HG03520 (cell line): Measurements from ENCODE around the gene MESD.

Experiments used
- ATAC-seq: cut with Tn5 transposase; IDR thresholded peaks from one replicate; pipeline ENCODE4 v1.9.1; 2021; ENCODE audit warnings: mild to moderate bottlenecking, moderate library complexity; ENCODE audit not compliant: unreplicated experiment

Gene MESD

GRCh38 chr15:80989518-80990478, at the start of gene MESD:
Gene MESD, minus strand, starts transcription at chr15:80989819. Its CDS starts 28 bp downstream, at chr15:80989791.
- ATAC-seq = peak; percentile 95

DNA sequence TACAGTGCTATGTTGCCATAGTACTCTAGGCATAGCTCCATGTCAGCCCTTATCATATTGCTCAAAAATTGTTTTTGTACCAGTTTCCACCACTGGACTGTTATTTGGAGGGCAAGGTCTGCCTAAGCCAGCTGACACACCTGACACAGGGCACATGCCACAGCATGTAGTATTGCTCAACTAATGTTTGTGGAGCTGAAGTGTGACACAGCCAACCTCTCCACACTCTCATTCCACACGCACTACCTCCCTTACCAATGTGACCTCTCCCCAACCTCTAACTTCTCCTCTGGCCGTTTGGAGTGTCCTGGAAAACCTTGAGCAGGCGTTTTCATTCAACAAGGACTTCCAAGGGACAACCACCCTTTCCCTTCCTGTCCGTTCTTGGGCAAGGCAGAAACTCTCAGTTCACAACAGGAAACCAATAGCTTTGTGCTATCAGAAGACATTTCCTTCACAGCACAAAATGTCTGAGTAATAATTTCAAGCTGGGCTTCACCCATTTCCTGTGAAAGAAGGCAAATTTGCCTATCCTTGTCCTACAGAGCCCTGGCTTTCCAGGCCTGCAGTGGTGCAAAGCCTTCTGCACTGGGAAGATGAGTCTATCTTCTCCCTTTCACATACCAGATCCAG, 49.5 kb upstream of the MESD start:
- no peak for ATAC-seq

- ATAC-seq = no peak
Observed at GRCh38 chr15:81037952-81038743, 48.5 kb upstream of the MESD start.

- no peak for ATAC-seq
Observed at GRCh38 chr15:81033508-81033907, 43.9 kb upstream of the MESD start.

DNA sequence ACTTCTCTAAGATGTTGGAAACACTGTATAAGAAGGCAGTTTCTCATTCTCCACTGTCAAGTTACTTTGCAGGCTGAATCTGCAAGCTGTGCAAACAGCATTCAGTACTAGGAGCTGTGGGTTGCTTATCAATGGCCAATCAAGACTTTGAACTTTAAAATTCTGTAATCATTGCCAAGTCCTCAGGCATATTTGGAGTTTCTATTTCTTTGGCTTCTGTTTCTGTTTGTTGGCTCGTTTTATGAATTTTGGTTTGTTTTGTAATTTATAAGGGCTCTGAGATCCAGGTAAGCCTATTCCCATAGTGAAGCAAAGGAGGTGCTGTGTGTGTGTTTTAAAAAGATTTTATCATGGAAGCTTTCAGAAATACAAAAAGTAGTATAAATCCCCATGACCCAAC, 43.2 kb upstream of the MESD start:
- ATAC-seq = no peak

- ATAC-seq = no peak
Observed at GRCh38 chr15:81032355-81032754, 42.7 kb upstream of the MESD start.

GRCh38 chr15:81031203-81031602, 41.6 kb upstream of the MESD start:
- no peak for ATAC-seq

DNA sequence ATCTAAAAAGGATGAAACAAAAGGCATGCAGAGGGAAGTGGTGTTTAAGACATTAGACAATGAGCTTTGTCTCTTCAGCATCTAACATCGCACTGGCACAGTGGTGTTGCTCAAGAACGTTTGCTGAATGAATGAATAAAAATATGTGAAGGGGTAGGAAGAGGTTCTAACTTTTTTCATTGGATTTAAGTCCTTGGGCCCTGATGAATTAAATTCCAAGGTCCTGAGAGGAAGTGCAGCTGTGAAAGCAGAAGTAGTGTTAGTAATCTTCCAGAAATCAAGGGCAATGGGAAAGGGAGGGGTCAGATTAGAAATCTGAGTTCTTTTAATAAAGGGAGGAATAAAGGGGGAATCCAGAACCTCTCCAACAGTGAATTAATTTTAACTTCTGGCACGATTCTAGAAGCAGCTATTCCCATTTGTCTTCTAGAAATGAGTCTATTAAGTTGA, 40.7 kb upstream of the MESD start:
- ATAC-seq = no peak

DNA sequence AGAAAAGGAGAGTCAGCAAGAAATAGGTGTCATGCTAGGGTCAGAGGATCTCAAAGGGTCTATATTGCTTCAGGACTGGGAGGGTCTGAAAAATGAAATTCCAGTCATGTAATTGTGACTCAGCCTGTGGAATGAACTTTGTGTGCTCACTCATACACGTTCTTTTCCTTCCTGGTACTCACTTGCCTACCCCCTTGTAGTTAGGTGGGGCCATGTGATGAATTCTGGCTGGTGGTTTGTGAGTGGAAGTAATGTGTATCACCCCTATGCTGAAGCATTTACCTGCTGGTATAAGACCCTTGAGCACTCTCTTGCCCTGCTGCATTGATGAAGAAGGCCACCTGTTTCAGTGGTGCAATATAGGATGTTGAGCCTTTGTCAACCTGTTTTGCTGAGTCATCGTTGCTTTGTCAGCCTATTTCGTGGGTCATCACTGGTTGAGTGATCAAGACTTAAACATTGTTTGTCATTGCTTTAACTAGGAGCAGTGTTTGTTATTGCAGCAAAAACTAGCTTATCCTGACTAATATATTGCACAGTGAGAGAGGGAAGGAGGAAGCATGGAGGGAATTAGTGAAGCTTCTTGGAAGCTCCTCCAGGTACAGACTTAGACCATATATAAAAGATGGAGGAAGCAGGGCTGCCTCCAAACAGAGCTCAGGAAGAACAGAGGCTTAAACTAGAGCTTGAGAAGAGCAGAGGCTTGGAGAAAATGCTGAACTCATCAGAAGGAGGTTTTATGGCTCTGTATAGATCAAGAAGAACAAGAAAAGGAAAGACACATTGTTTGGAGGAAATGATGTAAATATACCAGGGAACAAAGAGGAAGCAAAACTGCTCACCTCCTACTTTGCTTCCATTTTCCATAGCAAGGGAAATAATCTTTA, 40.0 kb upstream of the MESD start:
- no peak for ATAC-seq

GRCh38 chr15:81026836-81027599, 37.4 kb upstream of the MESD start:
- no peak for ATAC-seq

DNA sequence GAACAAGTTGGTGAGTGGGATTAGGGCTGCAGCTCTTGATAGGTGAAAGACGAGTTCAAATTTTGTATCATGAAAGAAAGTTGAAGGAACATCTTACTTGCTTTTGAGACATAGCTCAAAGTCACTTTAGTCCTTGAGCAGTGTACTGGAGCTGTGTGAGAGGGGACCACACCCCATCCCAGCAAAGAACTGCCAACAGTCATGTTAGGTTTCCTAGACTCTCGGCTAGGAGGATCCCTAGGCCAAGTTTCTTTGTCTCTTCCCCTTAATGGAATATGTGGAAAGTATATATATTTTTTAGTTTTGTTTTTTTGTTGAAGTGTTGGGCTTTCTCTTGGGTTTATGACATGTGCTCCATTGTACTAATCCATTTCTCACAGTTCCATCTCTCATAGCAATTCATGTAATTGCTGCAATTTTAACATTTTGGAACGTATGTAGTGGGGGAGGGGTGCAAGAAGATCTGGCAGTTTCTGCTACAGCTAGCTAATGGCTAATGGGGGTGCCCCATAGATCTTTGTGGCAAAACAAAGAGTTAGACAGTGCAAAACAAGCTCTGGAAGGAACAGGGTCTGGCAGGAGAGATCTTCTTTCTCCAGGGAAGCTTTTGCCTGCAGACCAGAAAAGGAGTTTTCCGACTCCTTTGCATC, 36.2 kb upstream of the MESD start:
- no peak for ATAC-seq

DNA sequence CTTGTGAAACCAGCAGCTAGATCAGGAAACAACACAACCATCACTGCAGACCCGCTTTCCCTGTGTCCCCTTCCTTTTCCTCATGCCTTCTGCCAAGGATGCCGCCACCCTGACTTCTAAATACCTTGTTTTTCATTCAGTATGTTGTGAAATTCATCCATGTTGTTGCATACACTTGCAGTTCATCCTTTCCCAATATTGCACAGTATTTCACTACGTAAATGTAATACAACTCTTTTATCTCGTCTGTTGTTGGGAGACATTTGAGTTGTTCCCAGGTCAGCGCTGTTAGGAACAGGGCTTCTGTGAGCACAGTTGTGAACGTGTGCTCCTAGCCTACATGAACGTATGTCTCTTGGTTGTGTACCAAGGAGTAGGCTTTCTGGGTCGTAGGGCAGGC, 35.3 kb upstream of the MESD start:
- ATAC-seq = no peak

GRCh38 chr15:81024265-81024872, 34.8 kb upstream of the MESD start:
- ATAC-seq = no peak

GRCh38 chr15:81023483-81024264, 34.1 kb upstream of the MESD start:
- peak; percentile 93 for ATAC-seq

GRCh38 chr15:81021321-81021720, 31.7 kb upstream of the MESD start:
- ATAC-seq = no peak

- ATAC-seq = no peak
Observed at GRCh38 chr15:81018197-81018596, 28.6 kb upstream of the MESD start.

DNA sequence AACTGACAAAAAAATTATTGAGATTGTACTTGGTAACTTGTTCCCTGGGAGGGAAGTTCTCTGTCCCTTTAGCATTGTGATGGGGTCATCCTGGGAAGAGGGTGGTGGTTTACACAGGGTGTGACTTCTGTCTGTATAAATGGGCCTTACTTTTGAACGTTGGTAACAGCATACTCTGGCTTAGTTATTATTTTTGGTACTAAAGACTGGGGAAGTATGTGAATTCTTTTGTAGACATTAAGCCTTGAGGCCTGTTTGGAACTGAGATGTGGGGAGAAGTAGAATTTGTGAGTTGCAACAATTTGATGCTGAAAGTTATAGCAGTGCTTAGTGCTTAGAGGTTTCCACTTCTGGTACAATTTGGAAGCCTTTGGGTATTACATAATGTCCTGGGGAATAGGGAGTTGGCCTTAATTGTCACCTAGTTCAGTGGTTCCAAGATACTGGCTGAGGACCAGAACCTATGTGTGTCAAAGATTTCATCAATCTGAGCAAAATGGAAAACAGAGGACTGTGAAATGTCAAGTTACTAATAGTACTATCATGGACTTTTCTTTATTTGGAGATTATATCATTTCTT, 27.0 kb upstream of the MESD start:
- ATAC-seq = no peak
